GM23338 (cell line): ENCODE results near the gene RTF1.

ENCODE experiments used
- CTCF ChIP-seq, 2 experiments: fragments of 200-600 bp in 1 of 2; sonication (generic) in 1 of 2; conservative IDR thresholded peaks; 2 replicates each; pipeline versions ENCODE4 v1.5.1 to v1.6.1; 2016 to 2017; ENCODE audit warnings: antibody characterized with exemption in 2 of 2, low read depth in 2 of 2, mild to moderate bottlenecking in 2 of 2, moderate library complexity in 1 of 2
- EZH2 ChIP-seq: fragments of 200-600 bp; sonication (generic); IDR thresholded peaks from one replicate; pipeline ENCODE4 v1.8.0; 2017; ENCODE audit warnings: antibody characterized with exemption, mild to moderate bottlenecking, low read depth; ENCODE audit not compliant: unreplicated experiment
- EZH2phosphoT487 ChIP-seq: fragments of 200-600 bp; sonication (generic); IDR thresholded peaks from one replicate; pipeline ENCODE4 v1.8.1; 2018; ENCODE audit warnings: antibody characterized with exemption; ENCODE audit not compliant: unreplicated experiment
- JUNB ChIP-seq: IDR thresholded peaks from one replicate; pipeline ENCODE4 v1.6.1; 2016; ENCODE audit warnings: antibody characterized with exemption; ENCODE audit not compliant: unreplicated experiment
- POLR2AphosphoS5 ChIP-seq: IDR thresholded peaks from 2 replicates; pipeline ENCODE4 v1.6.1; 2016; ENCODE audit warnings: antibody characterized with exemption, low read depth
- STAT1 ChIP-seq: IDR thresholded peaks from one replicate; pipeline ENCODE4 v1.6.1; 2016; ENCODE audit warnings: antibody characterized with exemption; ENCODE audit not compliant: unreplicated experiment
- TF ChIP-seq, protein P1 (sequence below): IDR thresholded peaks from one replicate; pipeline ENCODE4 v1.6.1; 2018; ENCODE audit warnings: antibody characterized with exemption; ENCODE audit not compliant: unreplicated experiment

DNA sequence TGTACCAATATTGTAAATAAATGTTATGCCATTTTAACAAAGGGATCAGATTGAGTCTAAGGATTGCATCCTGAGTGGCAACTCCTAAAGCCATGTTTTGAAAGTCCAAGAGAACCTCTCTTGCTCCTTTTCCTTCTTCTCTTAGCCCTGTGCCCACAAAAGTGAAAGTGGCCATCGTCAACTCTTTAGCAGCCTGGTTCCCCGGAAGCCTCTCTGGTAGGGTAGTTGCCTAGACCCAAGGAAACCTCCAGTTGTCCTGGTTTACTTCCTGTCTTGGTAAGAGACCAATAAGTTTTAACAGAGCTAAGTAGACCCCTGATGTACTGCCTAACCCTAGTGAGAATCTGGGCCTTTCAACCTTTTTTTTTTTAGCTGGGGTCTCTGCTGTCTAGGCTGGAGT is 66.6 kb downstream of the RTF1 start:
- no peak for TF ChIP-seq JUNB
- TF ChIP-seq CTCF (conservative IDR thresholded peaks at IDR 0.05; ENCODE audit: low read depth in 2 of 2): no peak
- no peak for TF ChIP-seq POLR2AphosphoS5
- no peak for TF ChIP-seq EZH2
- TF ChIP-seq STAT1: no peak
- TF ChIP-seq, protein P1, sequence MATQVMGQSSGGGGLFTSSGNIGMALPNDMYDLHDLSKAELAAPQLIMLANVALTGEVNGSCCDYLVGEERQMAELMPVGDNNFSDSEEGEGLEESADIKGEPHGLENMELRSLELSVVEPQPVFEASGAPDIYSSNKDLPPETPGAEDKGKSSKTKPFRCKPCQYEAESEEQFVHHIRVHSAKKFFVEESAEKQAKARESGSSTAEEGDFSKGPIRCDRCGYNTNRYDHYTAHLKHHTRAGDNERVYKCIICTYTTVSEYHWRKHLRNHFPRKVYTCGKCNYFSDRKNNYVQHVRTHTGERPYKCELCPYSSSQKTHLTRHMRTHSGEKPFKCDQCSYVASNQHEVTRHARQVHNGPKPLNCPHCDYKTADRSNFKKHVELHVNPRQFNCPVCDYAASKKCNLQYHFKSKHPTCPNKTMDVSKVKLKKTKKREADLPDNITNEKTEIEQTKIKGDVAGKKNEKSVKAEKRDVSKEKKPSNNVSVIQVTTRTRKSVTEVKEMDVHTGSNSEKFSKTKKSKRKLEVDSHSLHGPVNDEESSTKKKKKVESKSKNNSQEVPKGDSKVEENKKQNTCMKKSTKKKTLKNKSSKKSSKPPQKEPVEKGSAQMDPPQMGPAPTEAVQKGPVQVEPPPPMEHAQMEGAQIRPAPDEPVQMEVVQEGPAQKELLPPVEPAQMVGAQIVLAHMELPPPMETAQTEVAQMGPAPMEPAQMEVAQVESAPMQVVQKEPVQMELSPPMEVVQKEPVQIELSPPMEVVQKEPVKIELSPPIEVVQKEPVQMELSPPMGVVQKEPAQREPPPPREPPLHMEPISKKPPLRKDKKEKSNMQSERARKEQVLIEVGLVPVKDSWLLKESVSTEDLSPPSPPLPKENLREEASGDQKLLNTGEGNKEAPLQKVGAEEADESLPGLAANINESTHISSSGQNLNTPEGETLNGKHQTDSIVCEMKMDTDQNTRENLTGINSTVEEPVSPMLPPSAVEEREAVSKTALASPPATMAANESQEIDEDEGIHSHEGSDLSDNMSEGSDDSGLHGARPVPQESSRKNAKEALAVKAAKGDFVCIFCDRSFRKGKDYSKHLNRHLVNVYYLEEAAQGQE: no peak
- TF ChIP-seq EZH2phosphoT487: no peak
